NCI-H69 (cell line): Measurements from ENCODE around the gene APOLD1.
"Not testable (repeated sequence)": the region's sequence is repeated elsewhere in the genome, so short reads cannot be mapped to it uniquely, and the experiment has no call there.

Source experiments
- DNase-seq: peaks from one replicate; lab custom pipeline; 2025; lab: John Stamatoyannopoulos, UW

Gene APOLD1

DNA sequence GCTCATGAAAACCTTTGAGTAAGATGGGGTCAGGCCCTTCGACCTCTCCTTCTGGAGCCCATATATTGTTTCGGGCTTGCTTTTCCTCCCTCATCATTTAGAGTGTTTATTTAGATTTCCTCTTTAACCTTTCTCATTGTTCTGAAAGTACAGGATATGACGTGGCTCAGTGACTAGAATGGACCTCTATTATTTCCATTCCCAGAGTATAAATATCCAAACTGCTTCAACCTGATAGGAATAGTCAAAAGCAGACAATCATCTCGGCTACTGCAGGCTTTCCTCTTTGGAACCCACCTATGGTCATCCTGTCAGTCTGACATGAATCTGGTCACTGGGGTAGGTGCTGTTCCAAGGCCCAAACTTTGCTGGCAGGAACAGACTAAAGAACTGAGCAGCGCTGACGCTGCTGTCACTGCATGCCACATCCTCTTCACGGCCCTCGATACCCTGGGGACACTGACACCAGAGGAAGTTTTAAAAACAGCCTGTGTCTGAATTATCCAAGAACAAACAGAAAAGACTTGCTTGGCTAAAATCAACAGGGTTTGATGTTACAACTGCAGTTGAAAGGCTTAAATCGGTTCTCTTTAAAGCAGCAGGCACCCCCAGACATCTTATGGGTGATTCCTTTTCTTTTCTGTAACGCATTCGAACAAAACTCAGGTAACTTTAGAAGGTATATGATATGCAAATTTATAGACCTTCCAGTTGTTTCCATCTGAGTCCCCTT, 22.7 kb downstream of the APOLD1 start:
- peak; percentile 67 for DNase-seq

DNA sequence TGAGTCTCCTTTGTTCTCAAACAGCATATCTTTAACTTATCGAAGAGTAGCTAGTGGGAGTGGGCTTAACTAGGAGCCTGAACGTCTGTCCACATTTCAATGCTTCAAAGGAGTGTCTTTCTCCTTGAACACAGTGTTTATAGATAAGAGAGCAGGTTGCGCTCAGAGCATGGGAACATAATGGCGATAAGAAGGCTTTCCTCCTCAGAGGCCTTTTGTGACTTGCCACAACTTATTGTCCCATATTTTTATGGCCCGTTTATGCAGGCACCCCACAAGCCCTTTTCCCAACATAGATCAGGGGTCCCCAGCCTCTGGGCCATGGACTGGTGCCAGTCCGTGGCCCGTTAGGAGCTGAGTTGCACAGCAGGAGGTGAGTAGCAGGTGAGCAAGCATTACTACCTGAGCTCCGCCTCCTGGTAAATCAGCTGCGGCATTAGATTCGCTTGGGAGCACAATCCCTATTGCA, 25.1 kb downstream of the APOLD1 start:
- peak; percentile 50 for DNase-seq

DNA sequence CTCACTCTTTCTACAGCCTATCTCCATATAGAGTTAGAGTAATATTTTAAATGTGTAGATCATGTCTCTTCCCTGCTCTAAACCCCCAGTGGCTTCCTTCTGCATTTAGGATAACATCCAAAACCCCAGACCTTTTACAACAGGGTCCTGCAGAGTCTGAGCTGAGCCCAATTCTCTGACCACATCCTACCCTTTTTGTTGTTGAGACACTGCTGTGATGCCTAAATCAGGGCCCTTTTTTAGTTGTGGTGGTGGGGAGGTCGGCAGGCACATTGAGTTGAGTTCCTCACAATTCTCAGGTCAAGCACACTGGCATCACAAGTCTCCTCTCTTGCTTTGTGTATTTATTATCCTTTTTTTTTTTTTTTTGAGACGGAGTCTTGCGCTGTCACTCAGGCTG, 25.9 kb downstream of the APOLD1 start:
- no peak for DNase-seq

- no peak for DNase-seq
Observed at GRCh38 chr12:12812174-12812573, 26.7 kb downstream of the APOLD1 start.

DNA sequence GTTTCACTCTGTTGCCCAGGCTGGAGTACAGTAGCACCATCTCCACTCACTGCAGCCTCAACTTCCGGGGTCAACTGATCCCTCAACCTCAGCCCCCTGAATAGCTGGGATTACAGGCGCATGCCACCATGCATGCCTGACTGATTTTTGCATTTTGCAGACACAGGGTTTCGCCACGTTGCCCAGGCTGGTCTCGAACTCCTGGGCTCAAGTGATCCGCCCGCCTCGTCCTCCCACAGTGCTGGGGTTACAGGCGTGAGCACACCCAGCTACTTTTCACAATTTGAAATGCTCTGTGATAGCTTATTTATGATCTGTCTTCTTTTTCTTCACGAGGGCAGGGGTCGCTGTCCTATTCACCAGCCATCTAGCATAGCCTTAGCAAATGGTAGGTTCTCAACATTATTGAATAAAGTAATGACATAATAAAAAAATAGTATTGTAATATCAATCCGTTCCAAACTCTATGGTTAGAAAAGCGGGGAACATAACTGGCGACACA, 27.2 kb downstream of the APOLD1 start:
- DNase-seq: no peak

DNA sequence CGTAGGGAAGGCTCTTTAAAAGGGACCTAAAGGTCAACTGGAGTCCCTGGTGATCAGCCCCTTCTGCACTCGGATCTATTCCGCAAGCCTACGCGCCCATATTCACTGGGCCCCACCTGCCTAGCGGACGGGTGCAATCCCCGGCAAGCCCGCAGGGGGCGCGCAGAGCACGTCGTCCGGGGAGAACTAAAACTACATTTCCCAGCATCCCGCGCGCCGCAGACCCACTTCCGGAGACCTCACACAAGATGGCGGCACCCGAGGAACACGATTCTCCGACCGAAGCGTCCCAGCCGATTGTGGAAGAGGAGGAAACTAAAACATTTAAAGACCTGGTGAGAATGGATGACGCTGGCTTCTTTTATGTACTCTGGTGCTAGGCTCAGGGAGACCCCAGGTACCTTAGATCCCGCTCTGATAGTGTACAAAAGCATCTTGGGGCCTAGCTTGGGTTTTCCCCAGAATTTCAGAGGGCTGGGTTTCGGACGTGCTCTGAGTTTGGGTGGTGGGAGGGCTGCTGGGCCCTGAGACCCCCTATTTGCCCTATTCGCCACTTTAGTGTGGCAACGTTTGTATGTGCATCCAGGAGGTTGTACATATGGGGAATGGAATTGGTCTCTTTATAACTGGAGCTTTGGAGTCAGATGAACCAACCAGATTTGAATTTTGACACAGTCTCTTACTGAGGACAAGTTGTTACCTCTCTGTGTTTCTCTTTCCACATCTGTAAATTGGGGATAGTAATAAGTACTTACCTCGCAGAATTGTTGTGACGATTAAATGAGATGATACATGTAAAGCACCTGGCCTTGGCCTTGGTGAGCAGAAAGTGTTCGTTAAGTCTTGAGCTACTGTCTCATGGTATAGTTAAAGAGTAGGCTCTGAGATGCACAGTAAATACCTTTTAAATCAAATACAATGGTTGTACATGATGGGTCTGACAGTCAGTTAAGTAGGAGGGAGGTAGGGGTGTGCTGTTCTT, 28.0 kb downstream of the APOLD1 start, which contains the start of gene DDX47:
Gene DDX47, plus strand, starts transcription at position 227 of the 982 bp plus-strand sequence. Its CDS starts 22 bp downstream, at position 249.
- peak; percentile 89 for DNase-seq

- DNase-seq: no peak
Observed at GRCh38 chr12:12817616-12818015, 32.2 kb downstream of the APOLD1 start.

DNA sequence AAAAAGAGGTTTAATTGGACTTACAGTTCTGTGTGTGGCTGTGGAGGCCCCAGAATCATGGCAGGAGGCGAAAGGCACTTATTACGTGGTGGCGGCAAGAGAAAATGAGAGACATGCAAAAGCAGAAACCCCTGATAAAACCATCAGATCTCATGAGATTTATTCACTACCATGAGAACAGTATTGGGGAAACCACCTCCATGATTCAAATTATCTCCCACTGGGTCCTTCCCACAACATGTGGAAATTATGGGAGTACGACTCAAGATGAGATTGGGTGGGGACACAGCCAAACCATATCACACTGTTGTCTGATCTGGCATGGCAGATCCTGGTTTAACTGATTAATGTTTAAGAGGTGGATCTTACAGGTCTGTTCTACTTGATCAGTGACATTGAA, 33.2 kb downstream of the APOLD1 start:
- DNase-seq: no peak

DNA sequence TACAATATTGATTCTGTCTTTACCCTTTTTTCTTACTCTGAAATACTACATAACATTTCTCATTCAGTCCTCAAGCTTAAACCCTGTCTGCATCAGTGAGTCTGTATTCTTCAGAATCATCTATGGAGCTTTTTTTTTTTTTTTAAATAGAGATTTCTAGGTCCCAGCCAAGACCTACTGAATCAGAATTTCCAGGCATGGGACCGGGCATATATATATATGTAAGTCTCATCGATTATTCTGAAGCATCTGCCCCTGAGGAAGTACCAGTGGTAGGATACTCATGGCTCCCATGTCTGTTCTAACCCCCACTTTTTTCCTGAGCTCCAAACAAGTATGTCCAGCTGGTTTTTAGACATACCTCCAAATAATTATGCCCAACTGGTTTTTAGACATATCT, 33.8 kb downstream of the APOLD1 start:
- DNase-seq: no peak

DNA sequence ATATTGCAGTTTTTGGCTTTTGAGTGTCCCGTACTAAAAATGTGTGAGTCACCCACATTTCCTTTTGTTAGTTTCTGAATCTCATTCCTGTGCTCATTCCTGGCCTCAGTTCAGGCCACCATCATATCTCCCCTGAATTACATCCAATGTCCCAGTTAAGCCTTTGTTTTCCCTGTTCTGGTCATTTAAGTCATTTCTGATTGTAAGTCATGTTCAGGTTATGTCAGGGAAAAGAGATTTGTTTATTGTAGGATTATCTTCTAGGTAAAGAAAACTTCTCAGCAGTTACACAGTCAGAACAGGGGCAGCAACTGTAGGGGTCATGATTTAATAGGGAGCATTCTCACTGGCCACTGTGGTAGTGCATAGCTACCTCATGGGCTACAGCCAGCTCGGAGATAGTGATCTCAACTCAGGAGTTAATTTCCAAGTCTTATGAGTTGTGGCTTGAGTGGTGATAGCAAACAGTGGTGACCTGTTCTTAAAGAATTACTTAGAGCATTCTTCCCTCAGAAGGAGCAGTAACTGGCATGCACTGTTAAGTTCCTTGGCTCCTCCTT, 34.4 kb downstream of the APOLD1 start:
- no peak for DNase-seq

- DNase-seq: not testable (repeated sequence)
Observed at GRCh38 chr12:12820376-12820775, 34.9 kb downstream of the APOLD1 start.

- DNase-seq: no peak
Observed at GRCh38 chr12:12821975-12822374, 36.5 kb downstream of the APOLD1 start.

- no peak for DNase-seq
Observed at GRCh38 chr12:12822886-12823285, 37.4 kb downstream of the APOLD1 start.

GRCh38 chr12:12823300-12823699, 37.8 kb downstream of the APOLD1 start:
- no peak for DNase-seq

DNA sequence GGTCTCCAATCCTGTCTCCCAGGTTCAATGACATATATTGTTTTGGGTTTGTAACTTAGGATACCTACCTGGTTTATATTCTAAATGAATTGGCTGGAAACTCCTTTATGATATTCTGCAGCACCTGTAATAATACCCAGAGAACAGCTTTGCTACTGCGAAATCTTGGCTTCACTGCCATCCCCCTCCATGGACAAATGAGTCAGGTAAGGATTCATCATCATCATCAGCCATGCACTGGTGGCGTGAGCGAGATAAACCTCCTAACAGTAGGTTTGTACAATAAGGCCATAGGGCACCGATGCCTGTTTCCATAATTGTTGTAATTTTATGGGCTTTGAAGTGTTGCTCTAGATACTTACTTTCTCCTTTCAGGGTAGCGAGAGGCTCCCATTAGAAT, 38.4 kb downstream of the APOLD1 start:
- DNase-seq: no peak

DNA sequence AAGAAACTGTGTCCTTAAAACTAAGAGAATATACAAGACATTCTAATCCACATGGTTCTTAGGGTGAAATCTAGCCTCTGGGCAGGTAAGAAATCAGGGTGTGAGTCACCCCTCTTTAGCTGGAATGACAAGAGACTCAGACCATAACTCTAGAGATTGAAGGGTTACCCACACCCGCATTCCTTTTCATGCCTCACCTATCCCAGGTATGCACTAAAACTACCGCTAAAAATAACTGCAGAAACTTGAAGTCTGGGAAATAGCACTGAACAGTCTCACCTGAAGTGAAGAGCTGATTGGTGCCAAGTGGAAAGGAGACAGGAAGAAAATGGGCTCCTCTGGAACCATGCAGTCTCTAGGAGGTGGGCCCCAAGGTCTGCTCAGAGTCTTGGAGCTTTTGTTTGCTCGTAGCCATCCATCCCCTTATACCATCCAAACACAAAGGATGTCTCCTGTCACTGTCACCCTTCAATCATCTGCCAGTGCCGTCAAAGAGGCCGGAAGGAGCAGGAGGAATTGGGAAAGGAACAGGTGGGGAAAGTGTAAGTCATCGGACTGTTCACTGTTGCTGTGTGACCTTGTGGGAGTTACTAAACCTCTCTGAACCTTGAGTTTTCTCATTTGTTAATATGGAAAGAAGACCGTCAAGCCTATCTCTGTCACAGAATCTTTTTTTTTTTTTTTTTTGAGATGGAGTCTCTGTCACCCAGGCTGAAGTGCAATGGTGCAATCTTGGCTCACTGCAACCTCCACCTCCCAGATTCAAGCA, 50.1 kb downstream of the APOLD1 start:
- no peak for DNase-seq

GRCh38 chr12:12836571-12836970, 51.1 kb downstream of the APOLD1 start:
- no peak for DNase-seq

- DNase-seq: peak; percentile 50
Observed at GRCh38 chr12:12837025-12837812, 51.8 kb downstream of the APOLD1 start.

DNA sequence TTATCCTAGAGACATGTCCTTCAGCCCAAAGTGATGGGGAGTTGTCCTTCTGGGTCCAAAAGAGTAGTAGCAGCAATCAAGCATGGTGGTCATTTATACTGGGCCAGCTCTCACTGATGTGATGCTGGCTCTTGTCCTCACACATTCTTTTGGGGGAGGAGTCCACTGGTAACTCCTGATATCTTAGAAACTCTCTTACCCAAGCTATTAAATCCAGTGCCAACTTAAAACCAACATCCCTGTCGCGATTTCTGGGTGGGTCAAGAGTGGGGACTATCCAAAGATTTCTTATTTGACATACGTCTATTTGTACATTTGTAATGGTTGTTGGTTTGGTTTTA, 52.3 kb downstream of the APOLD1 start:
- DNase-seq: no peak

GRCh38 chr12:12839003-12839395, 53.5 kb downstream of the APOLD1 start:
- no peak for DNase-seq

DNA sequence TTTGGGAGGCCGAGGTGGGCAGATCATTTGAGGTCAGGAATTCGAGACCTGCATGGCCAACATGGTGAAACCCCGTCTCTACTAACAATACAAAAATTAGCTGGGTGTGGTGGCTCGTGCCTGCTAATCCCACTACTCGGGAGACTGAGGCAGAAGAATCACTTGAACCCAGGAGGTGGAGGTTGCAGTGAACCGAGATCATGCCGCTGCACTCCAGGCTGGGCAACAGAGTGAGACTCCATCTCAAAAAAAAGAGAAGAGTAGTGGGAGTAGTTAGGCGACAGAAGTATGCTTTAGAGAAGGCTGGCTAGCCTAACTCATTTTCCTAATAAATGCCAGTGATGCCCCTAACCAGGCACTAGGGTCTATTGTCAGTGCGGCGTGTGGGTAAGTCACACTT, 54.0 kb downstream of the APOLD1 start:
- not testable (repeated sequence) for DNase-seq
